HEK293T (cell line): ENCODE results near the gene FDPS.

Source experiments
- CTBP1 ChIP-seq: fragments of 450-650 bp; IDR thresholded peaks from 2 replicates; pipeline ENCODE4 v1.6.1; 2016; ENCODE audit warnings: borderline replicate concordance
- ELF4 ChIP-seq: fragments of 450-650 bp; IDR thresholded peaks from 2 replicates; pipeline ENCODE4 v1.6.1; 2017; ENCODE audit warnings: antibody characterized with exemption
- PKNOX1 ChIP-seq: fragments of 450-650 bp; IDR thresholded peaks from 2 replicates; pipeline ENCODE4 v1.6.1; 2016
- SP1 ChIP-seq: fragments of 450-650 bp; IDR thresholded peaks from 2 replicates; pipeline ENCODE4 v1.6.1; 2017
- SUZ12 ChIP-seq: fragments of 450-650 bp; IDR thresholded peaks from 2 replicates; pipeline ENCODE4 v1.6.1; 2016; ENCODE audit warnings: mild to moderate bottlenecking
- TARDBP ChIP-seq: fragments of 450-650 bp; IDR thresholded peaks from 2 replicates; pipeline ENCODE4 v1.6.1; 2016
- ZNF384 ChIP-seq: fragments of 450-650 bp; IDR thresholded peaks from 2 replicates; pipeline ENCODE4 v1.6.1; 2016

- TF ChIP-seq CTBP1 (no peak), PKNOX1 (peak; percentile 97), SP1 (no peak), ZNF384 (no peak), SUZ12 (no peak), ELF4 (peak; percentile 53), TARDBP (peak; percentile 71; the same call in 1 of the 2 replicates)
Observed at GRCh38 chr1:155308493-155309422, at the start of gene FDPS.
